AML-193 (cell line): ENCODE data around the gene SYNJ2BP.

Experiments used
- DNase-seq, 2 experiments: peaks; one replicate each; lab custom pipeline; 2025; lab: John Stamatoyannopoulos, UW

SYNJ2BP gene

DNA sequence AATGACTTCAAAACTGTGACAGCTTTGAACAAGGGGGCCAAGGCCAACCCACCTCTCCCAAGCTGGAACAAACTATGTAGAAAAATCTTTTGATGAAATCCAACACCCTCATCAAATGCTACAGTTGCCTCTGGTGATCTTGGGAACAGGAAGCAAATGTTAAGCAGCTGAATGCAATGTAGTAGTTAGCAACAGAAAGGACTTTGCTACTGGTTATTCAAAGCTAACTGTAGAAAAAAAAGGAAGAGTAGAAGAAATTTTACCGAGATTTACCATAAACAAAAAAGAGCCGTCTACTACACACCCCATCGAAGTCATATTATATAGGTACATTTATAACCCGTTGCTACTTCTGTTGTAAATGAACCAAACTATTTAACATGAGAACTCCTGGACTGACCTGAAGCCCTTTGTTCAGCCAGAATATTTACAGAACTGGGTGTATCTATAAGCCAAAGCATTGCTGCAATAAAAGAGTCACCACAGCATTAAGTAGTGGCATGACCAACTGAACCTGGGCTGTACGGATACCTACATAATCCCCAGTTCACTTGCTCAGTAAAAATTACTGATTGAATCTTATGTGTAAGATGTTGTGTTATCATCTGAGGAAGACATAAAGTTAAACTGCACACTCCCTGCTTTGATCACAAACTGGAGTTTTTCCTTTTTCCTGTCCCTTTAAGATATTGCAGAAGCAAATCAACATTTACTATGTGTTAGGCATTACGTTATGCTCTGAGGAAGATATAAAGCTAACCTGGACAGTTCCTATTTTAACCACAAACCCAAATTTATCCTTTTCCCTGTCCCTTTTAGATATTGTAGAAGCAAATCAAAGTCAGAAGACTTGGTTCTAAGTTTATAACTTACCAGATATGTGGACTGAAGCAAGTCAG, 25.1 kb downstream of the SYNJ2BP start:
- DNase-seq = no peak

DNA sequence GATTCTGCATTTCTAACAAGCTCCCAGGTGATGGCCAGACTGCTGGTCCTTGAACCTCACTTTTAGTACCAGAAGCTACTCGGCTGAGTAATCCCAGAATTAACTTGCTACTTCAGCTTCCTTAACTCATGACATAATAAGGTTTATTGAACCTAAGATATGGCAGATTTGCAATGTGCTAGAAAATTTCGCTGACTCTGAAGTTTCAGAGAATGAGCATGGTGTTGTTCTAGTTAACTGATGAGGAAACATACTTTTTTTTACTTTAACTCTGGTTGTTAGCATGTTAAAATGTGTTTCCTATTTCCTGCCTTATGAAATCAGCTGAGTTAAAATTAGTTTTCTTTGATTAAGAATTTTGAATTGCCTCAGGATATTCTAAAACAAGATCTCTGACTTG, 34.4 kb downstream of the SYNJ2BP start:
- DNase-seq = no peak

DNA sequence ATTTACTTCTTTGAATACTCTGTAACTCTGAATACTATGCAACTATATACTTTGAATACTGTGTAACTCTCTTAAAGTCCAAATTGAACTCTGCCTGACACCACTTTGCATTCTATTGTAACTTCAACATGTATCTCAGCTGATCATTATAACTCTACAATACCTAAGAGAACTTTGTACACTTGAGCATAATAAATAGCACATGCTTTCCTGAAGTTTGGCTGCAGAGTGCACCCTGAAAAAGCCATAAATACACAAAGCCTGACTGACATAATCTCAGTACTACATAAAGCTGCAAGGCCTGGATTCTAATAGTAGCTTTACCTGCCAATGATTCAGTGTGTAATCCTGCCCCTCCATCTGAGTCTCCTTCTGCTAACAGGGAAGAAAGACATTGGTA, 36.1 kb downstream of the SYNJ2BP start:
- no peak for DNase-seq

DNA sequence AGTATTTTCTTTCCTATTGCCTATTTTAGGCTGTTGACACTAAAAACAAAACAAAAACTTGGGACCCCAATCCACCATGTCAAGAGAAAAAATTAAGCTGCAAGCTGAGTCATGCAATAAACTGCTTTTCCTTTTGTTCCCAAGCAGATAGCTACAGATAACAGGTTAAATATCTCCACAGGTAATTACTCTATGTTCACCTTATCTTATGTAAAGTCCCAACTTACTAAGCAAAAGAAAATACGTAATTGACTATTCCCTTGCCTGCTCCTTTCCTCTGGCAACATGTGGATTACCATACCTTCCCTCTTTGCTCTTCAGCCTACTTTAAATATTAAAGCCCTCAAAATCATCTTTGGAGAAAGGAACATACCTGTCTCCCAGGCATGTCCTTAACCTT, 38.2 kb downstream of the SYNJ2BP start:
- no peak for DNase-seq
